BJ (cell line): Measurements from ENCODE around the gene RGS3. TPM values are rescaled to one million over a fixed set of nuclear protein-coding genes. Genes with fewer than 3 reads are reported as not detected.

ENCODE experiments used
- CTCF ChIA-PET: fragments of 350-600 bp; formaldehyde crosslinking; extraction: SDS; loops from one replicate; lab custom pipeline; 2021; ENCODE audit warnings: antibody characterized with exemption, inconsistent platforms; lab: Yijun Ruan, JAX
- POLR2A ChIA-PET: fragments of 300-600 bp; sonication (Branson Sonifier 250); formaldehyde crosslinking; extraction: SDS; loops from one replicate; lab custom pipeline; 2021; ENCODE audit warnings: antibody characterized with exemption; lab: Charles Lee
- DNase-seq: peaks from one replicate; pipeline ENCODE4 v3.0.0-alpha.2; 2011; ENCODE audit warnings: low read depth
- H3K27me3 ChIP-seq: 2 replicates; pipeline ENCODE4 v1.6.0; 2011; ENCODE audit warnings: low read length; ENCODE audit not compliant: control insufficient read depth, insufficient read depth
- H3K36me3 ChIP-seq: 2 replicates; pipeline ENCODE4 v1.5.1; 2011; ENCODE audit warnings: low read length; ENCODE audit not compliant: control insufficient read depth, insufficient read depth
- H3K4me3 ChIP-seq: 2 replicates; pipeline ENCODE4 v1.5.1; 2011; ENCODE audit warnings: low read depth, mild to moderate bottlenecking, control low read depth, low read length
- CTCF ChIP-seq: IDR thresholded peaks from 2 replicates; pipeline ENCODE4 v1.5.1; 2011; ENCODE audit warnings: low read depth, mild to moderate bottlenecking, control low read depth, inconsistent platforms, low read length, moderate library complexity; ENCODE audit not compliant: insufficient read depth
- polyA plus RNA-seq: library from polyadenylated mRNA; depleted of rRNA; stranded (reverse); fragments of >200 nt; gene quantifications from 2 replicates; pipeline ENCODE4 v1.2.3, GENCODE V29; 2011

RGS3 gene
- polyA plus RNA-seq, 1 experiment = 66.4 TPM

- ChIA-PET CTCF (no interaction called here), POLR2A (no interaction called here)
- no peak for DNase-seq
- no peak for TF ChIP-seq CTCF
- no peaks in the 10 kb centered on the region for H3K36me3 ChIP-seq
- no peak overlapping the region for H3K4me3 ChIP-seq
- H3K27me3 ChIP-seq = peaks cover 2% of the 10 kb centered on the region
These were observed 18.8 kb downstream of the RGS3 start for GRCh38 chr9:113482341-113482740.

- no peak overlapping the region for H3K4me3 ChIP-seq
- CTCF ChIA-PET = no interaction called here
- DNase-seq = no peak
- POLR2A ChIA-PET = no interaction called here
- no peaks in the 10 kb centered on the region for H3K36me3 ChIP-seq
- peaks cover 2% of the 10 kb centered on the region for H3K27me3 ChIP-seq
- no peak for TF ChIP-seq CTCF
These were observed 19.6 kb downstream of the RGS3 start for GRCh38 chr9:113482991-113483675.

GRCh38 chr9:113483676-113484257 lies 20.2 kb downstream of the RGS3 start:
- ChIA-PET POLR2A (interaction anchor here (0.6 kb wide), 1 partner anchor 8 kb away, joined by 8 read pairs; no protein-coding TSS in a partner anchor), CTCF (interaction anchor here (1.0 to 1.5 kb wide), 2 partner anchors 9 to 172 kb away, joined by 5 to 7 read pairs; no protein-coding TSS in a partner anchor)
- no peak for DNase-seq
- TF ChIP-seq CTCF = no peak
- H3K36me3 ChIP-seq = no peaks in the 10 kb centered on the region
- H3K4me3 ChIP-seq = no peak overlapping the region
- H3K27me3 ChIP-seq = peaks cover 2% of the 10 kb centered on the region

- no peaks in the 10 kb centered on the region; the same call in 1 of the 2 replicates for H3K27me3 ChIP-seq
- no peaks in the 10 kb centered on the region for H3K36me3 ChIP-seq
- no peak for DNase-seq
- POLR2A ChIA-PET = interaction anchor here (0.6 kb wide), 1 partner anchor 8 kb away, joined by 8 read pairs; no protein-coding TSS in a partner anchor
- CTCF ChIA-PET = interaction anchor here (1.0 to 1.8 kb wide), 3 partner anchors 10 to 171 kb away, joined by 5 to 7 read pairs (median 6); no protein-coding TSS in a partner anchor
- H3K4me3 ChIP-seq = no peak overlapping the region
- TF ChIP-seq CTCF = no peak
These were observed 20.8 kb downstream of the RGS3 start for GRCh38 chr9:113484258-113484730.

GRCh38 chr9:113485761-113486115 lies 22.2 kb downstream of the RGS3 start:
- Histone ChIP-seq H3K27me3 (no peaks in the 10 kb centered on the region), H3K36me3 (no peaks in the 10 kb centered on the region), H3K4me3 (no peak overlapping the region)
- no peak for TF ChIP-seq CTCF
- CTCF ChIA-PET = interaction anchor here (1.8 kb wide), 1 partner anchor 38 kb away, joined by 6 read pairs; no protein-coding TSS in a partner anchor
- DNase-seq = no peak
- POLR2A ChIA-PET = no interaction called here
